Esophagus squamous epithelium (tissue), 4 donors: ENCODE data around the gene HERC3.

Experiments
- CTCF ChIP-seq, 6 experiments: fragments of 450-650 bp in 4 of 6; fragments of 200-600 bp in 2 of 6; sonication (generic) in 2 of 6; IDR thresholded peaks; one replicate each; pipeline ENCODE4 v1.5.1; 2016 to 2019; ENCODE audit warnings: antibody characterized with exemption in 6 of 6, mild to moderate bottlenecking in 4 of 6, moderate library complexity in 4 of 6
- POLR2A ChIP-seq, 4 donors: fragments of 450-650 bp; IDR thresholded peaks; one replicate each; pipeline ENCODE4 v1.6.1; 2017; ENCODE audit warnings: antibody characterized with exemption in 4 of 4, mild to moderate bottlenecking in 4 of 4, moderate library complexity in 3 of 4

- TF ChIP-seq CTCF (IDR thresholded peaks at IDR 0.05) (no peak), POLR2A (IDR thresholded peaks at IDR 0.05) (no peak)
Measured at GRCh38 chr4:88702782-88703181, 110.5 kb downstream of the HERC3 start.
